Left colon (tissue), 2 donors: ENCODE data around the gene SLCO4A1. TPM values are rescaled to one million over a fixed set of nuclear protein-coding genes. Genes with fewer than 3 reads are reported as not detected.

Experiments
- ATAC-seq: fragments of 200-7000 bp; cut with Tn5 transposase; one replicate; pipeline ENCODE4 v1.9.1; 2020; ENCODE audit warnings: mild to moderate bottlenecking, moderate library complexity
- DNase-seq, 2 donors: peaks; one replicate each; pipeline ENCODE4 v3.0.0-alpha.2; 2020
- intact Hi-C, 2 donors: fragments of 100-400 bp; cut with DNase I in 1 of 2; cut with micrococcal nuclease in 1 of 2; formaldehyde crosslinking; loops; one replicate each; pipeline versions ENCODE4 v1.11.2 to v1.14.0; 2022; cut with DNase I, micrococcal nuclease
- total RNA-seq, 2 donors: library from RNA; stranded (reverse); fragmentation: NEBNext Ultra II Directional; extraction: Animal tissue kit (Norgen Biotek cat#: 25700); gene quantifications; one replicate each; pipeline ENCODE4 v1.2.1, GENCODE V29; 2021
- donor health status: DM: no; HTN: no; CAD: no.
- donor health status: DM: yes; HTN: yes; CAD: no.

The SLCO4A1 gene
- total RNA-seq, 2 donors from 2014 or later = 15.0 to 22.2 TPM

GRCh38 chr20:62656919-62657588, 14.8 kb downstream of the SLCO4A1 start:
- intact Hi-C loops = no loop called here
- DNase-seq = no peak
- ATAC-seq = no peak

- intact Hi-C loops = no loop called here
- DNase-seq (no peak), ATAC-seq (no peak)
Observed at GRCh38 chr20:62657589-62657942, 15.3 kb downstream of the SLCO4A1 start.

- DNase-seq (no peak), ATAC-seq (no peak)
- intact Hi-C loops = no loop called here
Observed at GRCh38 chr20:62657956-62658355, 15.7 kb downstream of the SLCO4A1 start.

GRCh38 chr20:62658593-62659178, 16.4 kb downstream of the SLCO4A1 start:
- intact Hi-C loops = no loop called here
- DNase-seq = no peak
- ATAC-seq = no peak

GRCh38 chr20:62659488-62660239, 17.4 kb downstream of the SLCO4A1 start:
- intact Hi-C loops = loop anchor here in 1 of 2 donors (10.0 kb wide), 1 partner anchor 125 kb away; no protein-coding TSS in a partner anchor
- ATAC-seq = no peak
- DNase-seq = no peak

GRCh38 chr20:62660240-62660615, 17.9 kb downstream of the SLCO4A1 start:
- intact Hi-C loops = loop anchor here in 1 of 2 donors (10.0 kb wide), 1 partner anchor 125 kb away; no protein-coding TSS in a partner anchor
- DNase-seq (no peak), ATAC-seq (no peak)

- ATAC-seq = no peak
- intact Hi-C loops = loop anchor here in 1 of 2 donors (10.0 kb wide), 1 partner anchor 124 kb away; no protein-coding TSS in a partner anchor
- no peak for DNase-seq
Observed at GRCh38 chr20:62660768-62661167, 18.5 kb downstream of the SLCO4A1 start.

GRCh38 chr20:62661647-62662046, 19.3 kb downstream of the SLCO4A1 start:
- DNase-seq = no peak
- intact Hi-C loops = loop anchor here in 1 of 2 donors (10.0 kb wide), 1 partner anchor 123 kb away; no protein-coding TSS in a partner anchor

GRCh38 chr20:62662422-62662821, 20.1 kb downstream of the SLCO4A1 start:
- intact Hi-C loops = loop anchor here in 1 of 2 donors (10.0 kb wide), 1 partner anchor 122 kb away; no protein-coding TSS in a partner anchor
- DNase-seq (no peak), ATAC-seq (no peak)

More at GRCh38 chr20:62661647-62662046, 19.3 kb downstream of the SLCO4A1 start:
- ATAC-seq = no peak

GRCh38 chr20:62663145-62664018, 21.1 kb downstream of the SLCO4A1 start:
- DNase-seq = no peak
- ATAC-seq = no peak
- intact Hi-C loops = loop anchor here in 1 of 2 donors (10.0 kb wide), 1 partner anchor 121 kb away; no protein-coding TSS in a partner anchor

GRCh38 chr20:62664019-62664971, 22.0 kb downstream of the SLCO4A1 start:
- intact Hi-C loops = loop anchor here in 1 of 2 donors (10.0 kb wide), 1 partner anchor 121 kb away; no protein-coding TSS in a partner anchor
- ATAC-seq (no peak), DNase-seq (no peak)

GRCh38 chr20:62665153-62665754, 23.0 kb downstream of the SLCO4A1 start:
- ATAC-seq (no peak), DNase-seq (no peak)
- intact Hi-C loops = loop anchor here (5.0 to 10.0 kb wide), 2 partner anchors 120 to 127 kb away; no protein-coding TSS in a partner anchor

- intact Hi-C loops = loop anchor here (5.0 to 10.0 kb wide), 2 partner anchors 119 to 126 kb away; no protein-coding TSS in a partner anchor
- peak; percentile 42 for ATAC-seq
- DNase-seq = no peak
Observed at GRCh38 chr20:62665826-62666735, 23.8 kb downstream of the SLCO4A1 start.

GRCh38 chr20:62666736-62667529, 24.6 kb downstream of the SLCO4A1 start:
- DNase-seq = peak; percentile 89 to 95
- intact Hi-C loops = loop anchor here (5.0 to 10.0 kb wide), 2 partner anchors 118 to 125 kb away; no protein-coding TSS in a partner anchor
- ATAC-seq = peak; percentile 85
